CD4-positive, CD25-positive, alpha-beta regulatory T cell (primary cell): ENCODE results near the gene TFDP3. TPM values are rescaled to one million over a fixed set of nuclear protein-coding genes. Genes with fewer than 3 reads are reported as not detected.

Source experiments
- polyA plus RNA-seq, 4 donors: library from polyadenylated mRNA; unstranded; fragments of 300-500 nt; fragmentation: Illumina TruSeq; gene quantifications; one replicate each; pipeline ENCODE4 v1.2.3, GENCODE V29; 2021
- total RNA-seq: library from RNA; stranded (reverse); gene quantifications from one replicate; pipeline ENCODE4 v1.2.3, GENCODE V29; 2022

TFDP3 gene
- total and polyA plus RNA-seq, 5 donors from 2014 or later: not detected

Other genes with a start within 250 kb of the TFDP3 start
- not detected for gene USP26, start 121.2 kb downstream of the TFDP3 start, total RNA-seq
- not detected for gene USP26, start 121.2 kb downstream of the TFDP3 start, polyA plus RNA-seq
- gene GPC4, start 197.1 kb upstream of the TFDP3 start, total RNA-seq: not detected
- gene GPC4, start 197.1 kb upstream of the TFDP3 start, polyA plus RNA-seq: not detected